ENCODE data around the gene RAB3C. TPM values are rescaled to one million over a fixed set of nuclear protein-coding genes. Genes with fewer than 3 reads are reported as not detected.
"Not testable (repeated sequence)": the region's sequence is repeated elsewhere in the genome, so short reads cannot be mapped to it uniquely, and the experiment has no call there.

RAB3C gene, protein sequence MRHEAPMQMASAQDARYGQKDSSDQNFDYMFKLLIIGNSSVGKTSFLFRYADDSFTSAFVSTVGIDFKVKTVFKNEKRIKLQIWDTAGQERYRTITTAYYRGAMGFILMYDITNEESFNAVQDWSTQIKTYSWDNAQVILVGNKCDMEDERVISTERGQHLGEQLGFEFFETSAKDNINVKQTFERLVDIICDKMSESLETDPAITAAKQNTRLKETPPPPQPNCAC
- not detected in 2 replicates for total RNA-seq (2014; rRNA removed)
- not detected for polyA plus RNA-seq (2012)

DNA sequence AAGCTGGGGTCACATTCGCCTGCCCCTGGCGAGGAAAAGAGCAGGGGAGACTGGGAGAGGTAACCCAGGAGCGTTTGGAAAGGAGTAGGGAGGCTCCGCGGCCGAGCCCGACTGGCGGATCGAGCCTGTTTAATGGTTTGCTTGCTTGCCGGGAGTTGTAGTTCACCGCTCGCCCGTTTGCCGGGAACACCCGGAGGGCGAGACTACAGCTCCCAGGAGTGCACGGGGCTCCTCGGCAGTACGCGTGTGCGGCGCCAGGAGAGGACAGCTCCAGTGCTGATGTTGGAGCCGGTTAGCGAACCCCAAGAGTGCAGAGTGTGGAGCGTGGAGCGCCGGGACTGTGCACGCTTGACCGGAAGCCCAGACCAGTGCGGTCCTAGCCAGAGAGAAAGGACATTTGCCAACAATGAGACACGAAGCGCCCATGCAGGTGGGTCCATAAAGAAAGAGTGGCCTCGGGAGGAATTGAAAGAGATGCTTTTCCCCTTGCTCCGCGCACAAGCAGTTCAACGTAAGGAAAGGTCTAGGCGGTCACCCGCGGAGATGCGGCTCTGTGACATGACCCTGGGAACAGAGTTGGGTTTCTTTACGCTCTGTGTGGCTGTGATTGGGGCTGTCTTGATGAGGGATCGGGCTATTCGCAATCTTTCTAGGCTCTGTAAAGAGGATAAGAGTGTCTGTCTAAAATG, at the start of gene RAB3C:
RAB3C (plus strand) TSS at position 273 of the 689 bp plus-strand sequence; CDS start at position 407, 134 bp downstream.
- peak; percentile 85 for DNase-seq (ENCODE audit: low read depth)

DNA sequence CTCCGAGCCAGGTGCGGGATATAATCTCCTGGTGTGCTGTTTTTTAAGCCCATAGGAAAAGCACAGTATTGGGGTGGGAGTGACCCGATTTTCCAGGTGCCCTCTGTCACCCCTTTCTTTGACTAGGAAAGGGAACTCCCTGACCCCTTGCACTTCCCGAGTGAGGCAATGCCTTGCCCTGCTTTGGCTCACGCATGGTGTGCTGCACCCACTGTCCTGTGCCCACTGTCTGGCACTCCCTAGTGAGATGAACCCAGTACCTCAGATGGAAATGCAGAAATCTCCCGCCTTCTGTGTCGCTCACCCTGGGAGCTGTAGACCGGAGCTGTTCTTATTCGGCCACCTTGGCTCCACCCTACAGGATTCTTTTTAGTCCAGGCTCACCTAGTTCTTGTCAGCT, 40.9 kb upstream of the RAB3C start:
- not testable (repeated sequence) for DNase-seq (ENCODE audit: low read depth)

DNA sequence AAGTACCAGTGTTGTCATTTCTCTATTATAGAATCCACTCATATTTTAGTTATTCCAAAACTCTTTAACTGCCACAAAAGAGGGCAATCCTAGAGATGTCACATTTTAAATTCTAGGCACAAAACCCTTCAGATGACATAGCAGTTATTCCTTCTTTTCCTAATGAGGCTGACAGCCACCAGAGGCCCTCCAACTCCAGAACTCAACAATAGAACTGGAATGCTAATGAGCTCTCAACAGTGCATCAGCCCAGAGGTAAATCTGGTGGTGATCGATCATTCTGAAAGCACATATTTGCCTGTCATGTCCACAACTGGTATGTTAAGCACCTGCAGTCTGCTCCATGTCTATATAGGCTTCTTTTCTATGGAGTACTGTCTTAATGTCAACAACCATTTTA, 40.2 kb upstream of the RAB3C start:
- DNase-seq (ENCODE audit: low read depth): no peak

DNA sequence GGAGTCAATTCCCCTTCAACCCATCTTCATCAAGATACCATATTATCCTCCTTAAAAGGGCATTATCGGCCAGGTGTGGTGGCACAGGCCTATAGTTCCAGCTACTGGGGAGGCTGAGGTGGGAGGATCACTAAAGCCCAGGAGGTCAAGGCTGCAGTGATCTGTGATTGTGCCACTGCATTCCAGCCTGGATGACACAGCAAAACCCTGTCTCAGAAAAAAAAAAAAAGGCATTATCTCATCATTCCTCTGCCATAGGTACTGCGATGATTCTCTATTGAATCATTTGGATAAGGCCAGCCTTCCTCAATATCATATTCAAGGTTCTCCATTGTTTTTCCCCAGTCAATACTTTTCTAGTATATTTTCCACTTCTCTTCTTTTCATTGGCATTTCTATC, 39.2 kb upstream of the RAB3C start:
- no peak for DNase-seq (ENCODE audit: low read depth)

DNA sequence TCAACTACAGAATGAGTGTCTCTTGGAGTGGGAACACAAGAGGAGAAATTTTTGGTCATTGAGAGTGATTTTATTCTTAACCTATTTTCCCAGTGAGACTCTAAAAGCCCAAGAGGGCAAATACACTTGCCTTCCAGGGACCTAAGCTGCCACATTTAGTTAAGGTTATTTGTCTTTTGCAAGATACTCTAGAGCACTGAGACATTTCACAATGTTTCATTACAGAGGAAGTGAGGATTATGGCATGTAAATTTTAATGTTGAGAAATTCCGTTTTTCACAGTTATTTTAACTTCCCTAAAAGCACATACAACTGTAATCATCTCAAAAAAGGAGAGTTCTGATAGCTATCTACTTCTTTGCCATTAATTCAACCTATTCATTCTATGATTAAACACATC, 38.7 kb upstream of the RAB3C start:
- no peak for DNase-seq (ENCODE audit: low read depth)

DNA sequence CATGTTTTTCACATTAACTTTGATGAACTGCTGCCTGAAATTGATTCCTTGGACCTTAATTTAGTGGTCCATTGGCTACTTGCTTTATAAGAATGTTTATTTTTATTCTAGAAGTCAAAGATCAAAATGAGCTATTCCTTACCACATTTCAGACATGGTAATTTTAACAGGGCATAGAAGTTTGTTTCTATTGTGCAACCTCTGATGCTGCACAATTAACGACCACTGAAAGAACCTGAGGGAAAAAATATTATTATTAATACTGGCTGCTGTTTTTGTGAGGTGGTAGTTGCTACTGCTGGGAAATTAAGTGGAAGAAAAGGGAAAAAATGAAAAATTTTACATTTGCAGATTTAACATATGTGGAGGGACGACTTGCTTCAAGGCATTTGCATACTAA, 37.9 kb upstream of the RAB3C start:
- no peak for DNase-seq (ENCODE audit: low read depth)

DNA sequence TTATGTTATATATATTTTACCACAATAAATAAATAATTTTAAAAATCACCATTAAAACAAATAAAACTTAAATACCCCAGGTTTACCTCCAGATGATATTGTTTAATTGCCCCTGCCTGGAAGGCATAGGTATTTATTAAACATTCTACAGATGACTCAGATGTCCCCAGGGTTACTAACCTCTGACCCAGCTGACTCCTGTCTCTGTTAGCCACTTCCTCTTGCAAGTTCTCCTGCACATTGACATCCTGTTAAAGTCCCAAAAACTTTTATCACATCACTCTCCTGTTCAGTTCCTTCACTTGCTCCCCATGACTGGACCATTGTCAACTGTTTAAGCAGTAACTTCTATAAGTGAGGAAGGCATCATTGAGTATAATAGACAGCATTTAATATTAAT, 37.0 kb upstream of the RAB3C start:
- no peak for DNase-seq (ENCODE audit: low read depth)

DNA sequence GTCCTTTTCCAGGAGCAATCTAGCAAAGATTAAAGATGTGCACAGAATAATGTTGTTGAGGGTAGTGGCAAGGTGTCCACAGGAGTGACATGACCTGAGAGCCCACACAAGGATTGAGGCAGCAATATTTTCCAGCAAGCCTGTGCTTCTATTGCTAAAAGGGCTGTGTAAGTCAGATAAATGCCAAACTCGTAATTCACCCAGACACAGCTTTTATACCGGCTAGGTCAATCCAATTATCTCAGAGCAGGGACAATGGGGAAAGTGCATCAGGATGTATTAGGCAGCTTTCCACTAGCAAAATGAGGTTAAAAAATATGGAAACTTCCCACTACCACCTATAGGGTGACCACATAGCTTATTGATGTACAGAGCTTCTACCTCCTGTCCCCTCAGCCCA, 34.8 kb upstream of the RAB3C start:
- no peak for DNase-seq (ENCODE audit: low read depth)

DNA sequence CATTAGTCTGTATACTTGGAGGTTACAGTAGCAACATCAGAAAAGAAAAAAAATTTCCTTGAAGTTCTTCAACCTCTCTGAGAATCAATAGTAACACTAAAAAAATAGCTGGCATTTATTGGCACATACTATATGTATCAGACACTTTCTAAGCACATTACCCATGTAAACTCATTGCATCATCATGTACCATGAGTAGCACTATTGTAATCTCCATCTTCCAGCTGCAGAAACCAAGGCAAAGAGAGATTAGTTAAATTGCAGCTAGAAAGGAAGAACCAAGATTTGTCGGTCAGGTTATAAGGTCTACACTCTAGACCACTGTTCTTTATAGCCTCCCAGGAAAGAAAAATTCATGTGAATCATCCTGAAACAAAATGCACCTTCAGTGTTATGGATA, 31.4 kb upstream of the RAB3C start:
- no peak for DNase-seq (ENCODE audit: low read depth)

DNA sequence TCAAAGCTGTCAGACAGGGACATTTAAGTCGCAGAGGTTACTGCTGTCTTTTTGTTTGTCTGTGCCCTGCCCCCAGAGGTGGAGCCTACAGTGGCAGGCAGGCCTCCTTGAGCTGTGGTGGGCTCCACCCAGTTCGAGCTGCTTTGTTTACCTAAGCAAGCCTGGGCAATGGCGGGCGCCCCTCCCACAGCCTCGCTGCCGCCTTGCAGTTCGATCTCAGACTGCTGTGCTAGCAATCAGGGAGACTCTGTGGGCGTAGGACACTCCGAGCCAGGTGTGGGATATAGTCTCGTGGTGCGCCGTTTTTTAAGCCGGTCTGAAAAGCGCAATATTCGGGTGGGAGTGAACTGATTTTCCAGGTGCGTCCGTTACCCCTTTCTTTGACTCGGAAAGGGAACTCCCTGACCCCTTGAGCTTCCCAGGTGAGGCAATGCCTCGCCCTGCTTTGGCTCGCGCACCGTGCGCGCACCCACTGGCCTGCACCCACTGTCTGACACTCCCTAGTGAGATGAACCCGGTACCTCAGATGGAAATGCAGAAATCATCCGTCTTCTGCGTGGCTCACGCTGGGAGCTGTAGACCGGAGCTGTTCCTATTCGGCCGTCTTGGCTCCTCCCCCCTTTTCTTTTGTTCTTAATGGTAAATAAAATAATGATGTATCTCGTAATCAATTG, 25.1 kb upstream of the RAB3C start:
- not testable (repeated sequence) for DNase-seq (ENCODE audit: low read depth)

DNA sequence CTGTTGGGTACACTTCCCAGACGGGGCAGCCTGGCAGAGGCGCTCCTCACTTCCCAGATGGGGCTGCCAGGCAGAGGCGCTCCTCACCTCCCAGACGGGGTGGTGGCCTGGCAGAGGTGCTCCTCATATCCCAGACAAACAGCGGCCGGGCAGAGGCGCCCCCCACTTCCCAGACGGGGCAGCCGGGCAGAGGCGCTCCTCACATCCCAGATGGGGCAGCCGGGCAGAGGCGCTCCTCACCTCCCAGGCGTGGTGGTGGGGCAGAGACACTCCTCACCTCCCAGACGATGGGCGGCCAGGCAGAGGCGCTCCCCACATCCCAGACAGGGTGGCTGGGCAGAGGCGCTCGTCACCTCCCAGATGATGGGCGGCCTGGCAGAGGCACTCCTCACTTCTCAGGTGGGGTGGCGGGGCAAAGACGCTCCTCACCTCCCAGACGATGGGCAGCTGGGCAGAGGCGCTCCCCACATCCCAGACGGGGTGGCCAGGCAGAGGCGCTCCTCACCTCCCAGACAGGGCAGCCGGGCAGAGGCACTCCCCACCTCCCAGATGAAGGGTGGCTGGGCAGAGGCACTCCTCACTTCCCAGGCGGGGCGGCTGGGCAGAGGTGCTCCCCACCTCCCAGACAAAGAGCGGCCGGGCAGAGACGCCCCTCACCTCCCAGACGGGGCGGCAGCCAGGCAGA, 19.7 kb upstream of the RAB3C start:
- not testable (repeated sequence) for DNase-seq (ENCODE audit: low read depth)

DNA sequence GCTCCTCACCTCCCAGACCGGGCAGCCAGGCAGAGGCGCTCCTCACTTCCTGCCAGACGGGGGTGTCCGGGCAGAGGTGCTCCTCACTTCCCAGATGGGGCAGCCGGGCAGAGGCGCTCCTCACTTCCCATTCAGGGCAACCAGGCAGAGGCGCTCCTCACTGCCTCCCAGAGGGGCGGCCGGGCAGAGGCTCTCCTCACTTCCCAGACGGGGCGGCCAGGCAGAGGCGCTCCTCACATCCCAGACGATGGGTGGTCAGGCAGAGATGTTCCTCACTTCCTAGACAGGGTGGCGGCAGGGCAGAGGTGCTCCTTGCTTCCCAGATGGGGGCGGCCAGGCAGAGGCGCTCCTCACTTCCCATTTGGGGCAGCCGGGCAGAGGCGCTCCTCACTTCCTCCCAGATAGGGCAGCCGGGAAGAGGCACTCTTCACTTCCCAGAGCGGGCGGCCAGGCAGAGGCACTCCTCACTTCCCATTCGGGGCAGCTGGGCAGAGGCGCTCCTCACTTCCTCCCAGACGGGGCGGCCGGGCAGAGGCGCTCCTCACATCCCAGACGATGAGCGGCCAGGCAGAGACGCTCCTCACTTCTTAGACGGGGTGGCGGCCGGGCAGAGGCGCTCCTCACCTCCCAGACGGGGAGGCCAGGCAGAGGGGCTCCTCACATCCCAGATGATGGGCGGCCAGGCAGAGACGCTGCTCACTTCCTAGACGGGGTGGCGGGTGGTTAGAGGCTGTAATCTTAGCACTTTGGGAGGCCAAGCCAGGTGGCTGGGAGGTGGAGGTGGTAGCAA, 18.6 kb upstream of the RAB3C start:
- DNase-seq (ENCODE audit: low read depth): not testable (repeated sequence)

DNA sequence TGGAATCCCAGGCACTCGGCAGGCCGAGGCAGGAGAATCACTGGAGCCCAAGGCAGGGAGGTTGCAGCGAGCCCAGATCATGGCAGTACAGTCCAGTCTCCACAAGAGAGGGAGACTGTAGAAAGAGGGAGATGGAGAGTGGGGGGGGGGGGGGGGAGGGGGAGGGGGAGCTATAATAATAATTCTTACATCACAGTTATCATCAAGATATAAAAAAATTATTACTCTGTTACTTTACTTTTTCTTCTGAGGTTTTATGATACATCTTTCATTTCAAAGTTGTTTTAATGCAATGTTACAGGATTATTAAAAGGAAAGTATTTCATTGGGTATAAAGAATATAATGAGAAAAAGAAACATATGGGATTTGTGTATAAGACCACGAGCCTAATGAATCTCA, 17.8 kb upstream of the RAB3C start:
- DNase-seq (ENCODE audit: low read depth): no peak

DNA sequence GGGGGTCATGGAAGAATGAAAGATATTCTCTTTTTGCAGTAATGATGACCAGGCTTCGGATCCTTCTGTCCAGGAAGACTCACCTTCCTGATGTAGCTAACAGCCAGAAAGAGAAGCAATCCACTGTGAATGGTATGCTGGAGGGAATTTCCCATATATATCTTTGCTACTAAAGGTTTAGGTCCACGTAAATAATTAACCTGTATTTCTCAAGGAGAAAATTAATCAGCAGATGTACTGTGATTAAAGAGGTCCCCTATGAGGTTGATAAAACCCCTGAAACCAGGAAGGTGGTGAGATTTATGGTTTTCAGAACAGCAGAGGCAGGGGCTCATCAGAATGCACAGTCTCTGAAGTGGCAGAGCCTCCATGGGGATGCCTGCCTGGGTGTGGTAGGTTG, 11.4 kb upstream of the RAB3C start:
- DNase-seq (ENCODE audit: low read depth): no peak

DNA sequence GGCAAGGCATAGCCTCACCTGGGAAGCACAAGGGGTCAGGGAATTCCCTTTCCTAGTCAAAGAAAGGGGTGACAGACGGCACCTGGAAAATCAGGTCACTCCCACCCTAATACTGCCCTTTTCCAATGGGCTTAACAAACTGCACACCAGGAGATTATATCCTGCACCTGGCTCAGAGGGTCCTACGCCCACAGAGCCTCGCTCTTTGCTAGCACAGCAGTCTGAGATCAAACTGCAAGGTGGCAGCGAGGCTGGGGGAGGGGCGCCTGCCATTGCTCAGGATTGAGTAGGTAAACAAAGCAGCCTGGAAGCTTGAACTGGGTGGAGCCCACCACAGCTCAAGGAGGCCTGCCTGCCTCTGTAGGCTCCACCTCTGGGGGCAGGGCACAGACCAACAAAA, 9.9 kb upstream of the RAB3C start:
- DNase-seq (ENCODE audit: low read depth): not testable (repeated sequence)

DNA sequence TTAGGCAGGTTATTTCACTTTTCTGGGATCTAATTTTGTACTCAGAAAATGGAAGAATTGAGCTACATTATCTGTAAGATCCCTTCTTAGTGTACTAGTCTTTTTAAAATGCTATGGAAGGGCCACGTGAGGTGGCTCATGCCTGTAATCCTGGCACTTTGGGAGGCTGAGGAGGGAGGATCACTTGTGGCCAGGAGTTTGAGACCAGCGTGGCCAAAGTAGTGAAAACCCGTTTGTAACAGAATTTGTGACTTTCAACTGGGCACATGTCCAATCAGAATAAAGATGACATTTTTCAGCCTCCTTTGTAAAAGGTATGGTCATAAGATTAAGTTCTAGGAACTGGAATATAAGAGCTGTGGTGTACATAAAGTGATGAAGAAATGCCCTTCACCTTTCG, 3.1 kb upstream of the RAB3C start:
- no peak for DNase-seq (ENCODE audit: low read depth)

DNA sequence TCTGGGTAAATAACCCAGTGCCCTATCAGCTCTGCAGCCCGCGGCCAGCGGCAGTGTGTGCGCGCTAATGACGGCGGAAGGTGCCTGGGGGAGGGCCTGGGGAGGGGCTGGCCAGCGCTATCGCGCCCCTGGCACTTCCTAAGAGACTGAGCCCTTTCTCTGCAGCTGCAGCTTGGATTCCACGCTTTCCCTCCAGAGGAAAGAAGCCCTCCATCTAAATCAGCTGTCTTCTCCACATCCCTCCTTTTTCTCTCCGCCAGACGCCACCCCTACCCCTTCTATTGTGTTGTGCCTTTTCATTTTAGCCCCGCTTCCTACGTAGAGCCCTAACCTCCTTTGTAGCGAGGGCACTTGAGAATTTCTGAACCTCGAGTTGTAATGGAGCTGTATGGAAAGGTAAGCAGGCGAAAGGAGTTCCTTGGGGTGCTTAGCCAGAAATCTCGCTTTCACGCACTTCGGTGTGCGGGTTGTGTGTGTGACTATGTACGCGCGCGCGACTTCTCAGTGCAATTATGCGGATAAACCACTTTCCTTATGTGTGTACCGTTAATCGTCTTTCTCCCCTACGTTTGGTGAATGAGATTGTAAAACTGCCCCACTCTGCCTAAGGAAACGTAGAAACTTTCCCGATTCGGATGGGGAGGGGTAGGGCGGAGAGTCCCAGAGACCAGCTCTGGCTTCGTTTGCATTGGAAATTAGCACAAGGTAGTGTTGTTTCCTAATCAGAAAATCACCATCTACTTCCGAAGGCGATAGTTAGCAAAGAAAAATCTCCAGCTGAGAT, 664 bp upstream of the RAB3C start:
- no peak for DNase-seq (ENCODE audit: low read depth)

DNA sequence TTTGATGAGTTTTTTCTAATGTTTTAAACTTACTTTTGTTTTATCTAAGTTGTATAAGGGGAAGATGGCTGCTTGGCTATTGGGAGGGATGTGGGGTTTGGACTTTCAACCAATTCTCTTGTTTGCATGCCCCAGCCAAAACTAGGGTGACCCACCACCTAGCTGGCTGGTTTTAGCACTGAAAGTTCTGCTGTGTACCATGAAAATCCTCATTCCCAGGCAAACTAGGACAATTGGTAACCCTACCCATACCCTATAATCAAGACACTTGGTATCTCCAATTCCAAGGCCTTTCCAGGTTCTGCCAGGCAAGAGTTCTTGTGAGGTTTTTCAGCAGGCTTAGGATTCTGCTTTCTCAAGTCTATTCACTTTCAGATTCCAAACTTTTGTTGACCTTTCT, 13.1 kb downstream of the RAB3C start:
- no peak for DNase-seq (ENCODE audit: low read depth)

DNA sequence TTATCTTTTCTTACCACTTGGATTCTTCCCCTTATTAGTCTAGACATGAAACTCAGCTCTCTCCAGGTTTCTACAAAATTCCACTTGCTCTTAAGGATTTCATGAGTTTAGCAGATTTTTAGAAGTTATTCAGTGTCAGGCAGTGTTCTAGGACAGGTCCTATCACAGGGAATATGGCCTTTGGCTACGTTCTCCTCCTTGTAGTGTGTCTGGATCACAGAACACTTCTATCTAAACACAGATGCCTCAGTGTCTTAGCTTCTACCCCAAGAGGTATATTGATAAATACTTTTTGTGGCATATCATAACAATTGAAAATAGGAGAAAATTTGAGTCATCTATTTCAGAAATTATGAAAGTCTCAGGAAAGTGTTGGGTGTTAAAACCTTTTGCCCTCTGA, 15.6 kb downstream of the RAB3C start:
- no peak for DNase-seq (ENCODE audit: low read depth)

DNA sequence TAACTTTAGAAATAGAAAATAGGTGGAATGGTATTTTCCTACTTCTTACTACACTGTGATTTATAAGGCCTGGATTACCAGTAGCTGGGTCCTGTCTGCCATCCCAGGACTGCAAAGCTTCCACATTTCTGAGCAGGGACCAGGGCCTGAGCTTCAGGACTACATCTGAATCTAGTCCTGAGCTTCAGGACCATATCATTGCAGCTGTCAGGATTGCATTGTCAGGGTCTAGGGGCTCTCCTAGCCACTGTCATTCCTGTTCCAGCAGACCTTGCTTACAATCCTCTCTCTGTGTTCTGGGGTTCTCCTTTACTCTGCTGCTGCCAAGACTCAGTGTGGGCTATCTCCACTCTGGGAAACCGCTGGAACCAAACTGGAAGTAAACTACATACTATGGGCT, 16.3 kb downstream of the RAB3C start:
- no peak for DNase-seq (ENCODE audit: low read depth)

DNA sequence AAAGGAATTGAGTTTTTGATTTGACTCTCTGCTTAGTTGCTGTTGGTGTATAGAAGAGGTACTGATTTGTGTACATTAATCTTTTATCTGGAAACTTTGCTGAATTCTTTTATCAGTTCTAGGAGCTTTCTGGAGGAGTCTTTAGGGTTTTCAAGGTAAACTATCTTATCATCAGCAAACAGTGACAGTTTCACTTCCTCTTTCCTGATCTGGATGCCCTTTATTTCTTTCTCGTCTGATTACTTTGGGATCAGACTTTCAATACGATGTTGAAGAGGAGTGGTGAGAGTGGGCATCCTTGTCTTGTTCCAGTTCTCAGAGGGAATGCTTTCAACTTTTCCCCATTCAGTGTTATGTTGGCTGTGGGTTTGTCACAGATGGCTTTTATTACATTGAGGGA, 17.7 kb downstream of the RAB3C start:
- not testable (repeated sequence) for DNase-seq (ENCODE audit: low read depth)
